ENCODE data around the gene CPAMD8. TPM values are rescaled to one million over a fixed set of nuclear protein-coding genes. Genes with fewer than 3 reads are reported as not detected.

The CPAMD8 gene
- total RNA-seq, 2 experiments from 2014 or later, result 0.32 to 1.2 TPM

DNA sequence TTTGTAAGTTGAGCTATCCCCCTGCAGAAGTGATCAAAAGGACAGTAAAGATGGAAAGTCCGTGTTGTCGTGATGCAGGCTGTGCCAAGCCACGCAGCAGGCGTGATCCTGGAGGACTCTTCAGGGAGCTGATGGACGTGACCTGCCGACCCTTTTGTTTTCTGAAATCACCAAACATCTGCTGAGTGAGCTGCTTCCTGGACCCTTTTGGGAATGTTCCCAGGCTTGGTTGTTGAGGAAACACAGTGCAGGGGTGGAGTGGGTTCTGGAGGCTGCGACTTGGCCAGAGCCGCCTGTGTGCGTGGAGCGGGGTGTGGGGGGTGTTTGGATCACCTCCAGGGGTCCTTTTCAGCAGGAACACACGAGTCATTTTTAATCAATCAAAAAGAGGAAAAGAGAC lies 15.4 kb upstream of the CPAMD8 start:
- H3K4me2 ChIP-seq (ENCODE audit: low read length), result no peak overlapping the region
- TF ChIP-seq EZH2phosphoT487 (IDR thresholded peaks at IDR 0.05; ENCODE audit: borderline replicate concordance, low read depth, low read length), result no peak
- TF ChIP-seq, protein P1, sequence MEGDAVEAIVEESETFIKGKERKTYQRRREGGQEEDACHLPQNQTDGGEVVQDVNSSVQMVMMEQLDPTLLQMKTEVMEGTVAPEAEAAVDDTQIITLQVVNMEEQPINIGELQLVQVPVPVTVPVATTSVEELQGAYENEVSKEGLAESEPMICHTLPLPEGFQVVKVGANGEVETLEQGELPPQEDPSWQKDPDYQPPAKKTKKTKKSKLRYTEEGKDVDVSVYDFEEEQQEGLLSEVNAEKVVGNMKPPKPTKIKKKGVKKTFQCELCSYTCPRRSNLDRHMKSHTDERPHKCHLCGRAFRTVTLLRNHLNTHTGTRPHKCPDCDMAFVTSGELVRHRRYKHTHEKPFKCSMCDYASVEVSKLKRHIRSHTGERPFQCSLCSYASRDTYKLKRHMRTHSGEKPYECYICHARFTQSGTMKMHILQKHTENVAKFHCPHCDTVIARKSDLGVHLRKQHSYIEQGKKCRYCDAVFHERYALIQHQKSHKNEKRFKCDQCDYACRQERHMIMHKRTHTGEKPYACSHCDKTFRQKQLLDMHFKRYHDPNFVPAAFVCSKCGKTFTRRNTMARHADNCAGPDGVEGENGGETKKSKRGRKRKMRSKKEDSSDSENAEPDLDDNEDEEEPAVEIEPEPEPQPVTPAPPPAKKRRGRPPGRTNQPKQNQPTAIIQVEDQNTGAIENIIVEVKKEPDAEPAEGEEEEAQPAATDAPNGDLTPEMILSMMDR (conservative IDR thresholded peaks at IDR 0.05; ENCODE audit: low read length), result no peak
- no peak overlapping the region for H3K27ac ChIP-seq (ENCODE audit: low read depth, low read length, poor library complexity, severe bottlenecking)
- no peaks in the 10 kb centered on the region for H4K20me1 ChIP-seq (ENCODE audit: insufficient read depth, low read length)
- no peak overlapping the region for H3K4me3 ChIP-seq (ENCODE audit: low read depth, low read length, poor library complexity, severe bottlenecking)
- H3K9me3 ChIP-seq (ENCODE audit: low read length), result no peaks in the 10 kb centered on the region
- ChIA-PET POLR2A (no interaction called here), CTCF (ENCODE audit: unreplicated experiment) (no interaction called here)
- DNase-seq (ENCODE audit: low spot score), result no peak
- BruUV-seq (replicated peaks), result no TSS peak
- no peak overlapping the region for H2AFZ ChIP-seq (ENCODE audit: low read length)
- no peaks in the 10 kb centered on the region for H3K9me2 ChIP-seq (ENCODE audit: insufficient read depth, low read length)
- H3K79me2 ChIP-seq (ENCODE audit: insufficient read depth, low read depth, low read length), result no peaks in the 10 kb centered on the region
- H3K4me1 ChIP-seq (ENCODE audit: insufficient read depth, low read length, poor library complexity, severe bottlenecking), result no peaks in the 10 kb centered on the region
- H3K36me3 ChIP-seq (ENCODE audit: insufficient read depth, low read length), result no peaks in the 10 kb centered on the region
- intact Hi-C loops (cut with micrococcal nuclease; ENCODE audit: unreplicated experiment), result no loop called here

DNA sequence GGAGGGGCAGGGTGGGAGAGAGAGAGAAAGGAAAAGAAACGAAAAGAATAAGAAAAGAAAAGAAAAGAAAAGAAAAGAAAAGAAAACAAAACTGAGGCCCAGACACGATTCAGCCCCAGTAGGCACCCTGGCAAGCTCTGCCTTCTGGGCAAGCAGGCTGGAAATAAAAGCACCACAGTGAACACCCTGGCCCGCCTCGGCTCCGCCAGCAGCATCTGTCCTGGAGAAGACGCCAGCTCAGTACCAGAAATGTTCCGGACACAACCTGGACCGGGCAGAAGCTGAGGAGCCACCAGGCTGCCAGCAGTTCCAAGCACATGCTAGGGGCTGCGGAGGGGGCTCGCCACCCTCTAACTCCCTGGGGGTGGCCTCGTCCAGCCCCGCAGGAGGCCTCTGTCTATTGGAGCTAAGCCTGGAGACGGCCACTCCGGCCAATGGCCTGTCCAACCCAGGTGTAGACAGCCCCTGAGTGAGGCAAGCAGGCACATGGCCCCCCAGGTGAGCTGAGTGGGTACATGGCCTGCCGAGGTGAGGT lies 11.4 kb upstream of the CPAMD8 start:
- Histone ChIP-seq H2AFZ (ENCODE audit: low read length) (no peak overlapping the region), H3K79me2 (ENCODE audit: insufficient read depth, low read depth, low read length) (no peaks in the 10 kb centered on the region), H3K27ac (ENCODE audit: low read depth, low read length, poor library complexity, severe bottlenecking) (no peak overlapping the region), H4K20me1 (ENCODE audit: insufficient read depth, low read length) (no peaks in the 10 kb centered on the region), H3K9me3 (ENCODE audit: low read length) (no peaks in the 10 kb centered on the region), H3K9me2 (ENCODE audit: insufficient read depth, low read length) (no peaks in the 10 kb centered on the region), H3K4me3 (ENCODE audit: low read depth, low read length, poor library complexity, severe bottlenecking) (no peak overlapping the region), H3K4me2 (ENCODE audit: low read length) (no peak overlapping the region), H3K4me1 (ENCODE audit: insufficient read depth, low read length, poor library complexity, severe bottlenecking) (no peaks in the 10 kb centered on the region), H3K36me3 (ENCODE audit: insufficient read depth, low read length) (no peaks in the 10 kb centered on the region)
- TF ChIP-seq, protein P1 (conservative IDR thresholded peaks at IDR 0.05; ENCODE audit: low read length), result no peak
- TF ChIP-seq EZH2phosphoT487 (IDR thresholded peaks at IDR 0.05; ENCODE audit: borderline replicate concordance, low read depth, low read length), result no peak
- no peak for DNase-seq (ENCODE audit: low spot score)
- BruUV-seq (replicated peaks), result no TSS peak
- ChIA-PET POLR2A (no interaction called here), CTCF (ENCODE audit: unreplicated experiment) (no interaction called here)
- intact Hi-C loops (cut with micrococcal nuclease; ENCODE audit: unreplicated experiment), result no loop called here

DNA sequence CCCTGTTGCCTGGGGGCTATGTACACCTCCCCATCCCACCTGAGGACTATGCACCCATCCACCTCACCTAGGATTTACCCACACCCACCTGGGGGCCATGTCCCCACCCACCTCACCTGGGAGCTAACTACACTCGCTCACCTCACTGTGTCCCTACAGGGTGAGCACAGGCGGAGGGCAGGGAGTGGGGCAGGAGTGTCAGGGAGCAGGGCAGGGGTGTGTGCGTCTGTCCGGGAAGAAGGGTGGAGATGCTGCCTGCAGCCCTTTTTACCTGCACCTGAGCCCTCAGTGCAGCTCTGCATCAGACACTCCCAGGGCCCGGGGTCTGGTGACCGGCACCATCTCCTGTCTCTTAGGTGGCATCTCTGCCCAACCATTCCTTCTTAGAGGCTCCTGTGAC lies 10.6 kb upstream of the CPAMD8 start:
- no peaks in the 10 kb centered on the region for H3K9me3 ChIP-seq (ENCODE audit: low read length)
- H3K79me2 ChIP-seq (ENCODE audit: insufficient read depth, low read depth, low read length), result no peaks in the 10 kb centered on the region
- H3K36me3 ChIP-seq (ENCODE audit: insufficient read depth, low read length), result no peaks in the 10 kb centered on the region
- H3K4me3 ChIP-seq (ENCODE audit: low read depth, low read length, poor library complexity, severe bottlenecking), result no peak overlapping the region
- no peak overlapping the region for H3K4me2 ChIP-seq (ENCODE audit: low read length)
- no peaks in the 10 kb centered on the region for H3K4me1 ChIP-seq (ENCODE audit: insufficient read depth, low read length, poor library complexity, severe bottlenecking)
- no peak for DNase-seq (ENCODE audit: low spot score)
- no peaks in the 10 kb centered on the region for H3K9me2 ChIP-seq (ENCODE audit: insufficient read depth, low read length)
- no peak for TF ChIP-seq EZH2phosphoT487 (IDR thresholded peaks at IDR 0.05; ENCODE audit: borderline replicate concordance, low read depth, low read length)
- TF ChIP-seq, protein P1 (conservative IDR thresholded peaks at IDR 0.05; ENCODE audit: low read length), result no peak
- ChIA-PET CTCF (ENCODE audit: unreplicated experiment) (no interaction called here), POLR2A (no interaction called here)
- no peak overlapping the region for H2AFZ ChIP-seq (ENCODE audit: low read length)
- no TSS peak for BruUV-seq (replicated peaks)
- intact Hi-C loops (cut with micrococcal nuclease; ENCODE audit: unreplicated experiment), result no loop called here
- H3K27ac ChIP-seq (ENCODE audit: low read depth, low read length, poor library complexity, severe bottlenecking), result no peak overlapping the region
- no peaks in the 10 kb centered on the region for H4K20me1 ChIP-seq (ENCODE audit: insufficient read depth, low read length)
